B cell (primary cell): Measurements from ENCODE around the gene APOH. TPM values are rescaled to one million over a fixed set of nuclear protein-coding genes. Genes with fewer than 3 reads are reported as not detected.

Source experiments
- ATAC-seq: fragments of 200-7000 bp; cut with Tn5 transposase; one replicate; pipeline ENCODE4 v1.10.0; 2021; ENCODE audit warnings: low read depth, mild to moderate bottlenecking, moderate number of reproducible peaks, moderate library complexity
- CTCF ChIA-PET: fragments of 350-600 bp; sonication (Branson Sonifier 250); formaldehyde crosslinking; loops from one replicate; lab custom pipeline; 2021; ENCODE audit warnings: antibody characterized with exemption, inconsistent platforms; lab: Charles Lee
- POLR2A ChIA-PET: fragments of 350-600 bp; sonication (Branson Sonifier 250); formaldehyde crosslinking; loops from one replicate; lab custom pipeline; 2021; ENCODE audit warnings: antibody characterized with exemption; lab: Charles Lee
- DNase-seq: peaks from one replicate; pipeline ENCODE4 v3.0.0; 2013
- H2AFZ ChIP-seq: 2 replicates; pipeline ENCODE4 v1.6.1; 2012; ENCODE audit warnings: mild to moderate bottlenecking, low read depth, low read length; ENCODE audit not compliant: insufficient read depth, poor library complexity, severe bottlenecking
- H3K27ac ChIP-seq, 2 donors: 1 replicate in 1 of 2; 2 replicates in 1 of 2; pipeline ENCODE4 v1.5.1; 2012 to 2013; ENCODE audit warnings: low read length in 2 of 2, mild to moderate bottlenecking in 2 of 2, moderate library complexity in 1 of 2
- H3K27me3 ChIP-seq, 4 experiments: fragments of 200-600 bp in 1 of 4; sonication (generic) in 1 of 4; replicated peaks in 1 of 4; 1 replicate in 2 of 4; 2 replicates in 2 of 4; pipeline versions ENCODE4 v1.6.1 to v1.7.0; 2013 to 2016; ENCODE audit warnings: low read length in 3 of 4, mild to moderate bottlenecking in 2 of 4, mixed read lengths in 1 of 4, moderate library complexity in 1 of 4; ENCODE audit not compliant: insufficient read depth in 4 of 4, control insufficient read depth in 3 of 4; ENCODE audit errors: control extremely low read depth in 1 of 4
- H3K36me3 ChIP-seq, 2 experiments: replicated peaks in 1 of 2; 1 replicate in 1 of 2; 2 replicates in 1 of 2; pipeline versions ENCODE4 v1.6.1 to v1.7.1; 2013; ENCODE audit warnings: low read length in 1 of 2; ENCODE audit not compliant: insufficient read depth in 2 of 2, control insufficient read depth in 1 of 2; ENCODE audit errors: control extremely low read depth in 1 of 2, extremely low read depth in 1 of 2
- H3K4me1 ChIP-seq, 2 donors: fragments of 200-600 bp in 1 of 2; sonication (generic) in 1 of 2; 1 replicate in 1 of 2; 2 replicates in 1 of 2; pipeline versions ENCODE4 v1.5.1 to v1.6.1; 2013 to 2017; ENCODE audit warnings: low read length in 2 of 2; ENCODE audit not compliant: control insufficient read depth in 2 of 2, insufficient read depth in 2 of 2
- H3K4me2 ChIP-seq: replicated peaks from 2 replicates; pipeline ENCODE3; 2012; ENCODE audit warnings: mild to moderate bottlenecking, low read depth, low read length; ENCODE audit not compliant: poor library complexity, severe bottlenecking
- H3K4me3 ChIP-seq, 5 experiments: fragments of 200-600 bp in 1 of 5; sonication (generic) in 1 of 5; 1 replicate in 3 of 5; 2 replicates in 2 of 5; pipeline versions ENCODE4 v1.5.1 to v1.7.0; 2011 to 2016; ENCODE audit warnings: low read length in 4 of 5, mild to moderate bottlenecking in 4 of 5, low read depth in 2 of 5, control low read depth in 1 of 5, moderate library complexity in 1 of 5; ENCODE audit not compliant: insufficient read depth in 1 of 5; ENCODE audit errors: control extremely low read depth in 1 of 5, extremely low read depth in 1 of 5
- H3K79me2 ChIP-seq: fragments of 200-600 bp; sonication (generic); one replicate; pipeline ENCODE4 v1.6.0; 2016; ENCODE audit warnings: low read length; ENCODE audit not compliant: control insufficient read depth, insufficient read depth
- H3K9ac ChIP-seq: fragments of 200-600 bp; sonication (generic); 2 replicates; pipeline ENCODE4 v1.6.1; 2017; ENCODE audit warnings: mild to moderate bottlenecking, low read length, moderate library complexity
- H3K9me3 ChIP-seq, 3 donors: one replicate each; pipeline versions ENCODE4 v1.6.1 to v1.7.1; 2013; ENCODE audit warnings: low read length in 2 of 3; ENCODE audit not compliant: control insufficient read depth in 2 of 3, insufficient read depth in 1 of 3; ENCODE audit errors: control extremely low read depth in 1 of 3
- H4K20me1 ChIP-seq: 2 replicates; pipeline ENCODE4 v1.6.0; 2012; ENCODE audit warnings: mild to moderate bottlenecking, low read length; ENCODE audit not compliant: insufficient read depth, control insufficient read depth, poor library complexity, severe bottlenecking
- H3K27ac Mint-ChIP-seq: one replicate; pipeline ENCODE4 v1.8.0; 2021; ENCODE audit warnings: mixed read lengths
- H3K27me3 Mint-ChIP-seq: one replicate; pipeline ENCODE4 v1.8.0; 2021; ENCODE audit warnings: mixed read lengths
- H3K4me1 Mint-ChIP-seq: one replicate; pipeline ENCODE4 v1.8.0; 2021; ENCODE audit warnings: mixed read lengths
- H3K4me3 Mint-ChIP-seq: one replicate; pipeline ENCODE4 v1.8.0; 2021; ENCODE audit warnings: mixed read lengths
- H3K9me3 Mint-ChIP-seq: one replicate; pipeline ENCODE4 v1.8.0; 2022; ENCODE audit warnings: mixed read lengths; ENCODE audit not compliant: insufficient read depth
- CTCF ChIP-seq: fragments of 200-600 bp; IDR thresholded peaks from one replicate; pipeline ENCODE4 v1.8.0; 2022; ENCODE audit warnings: antibody characterized with exemption, mild to moderate bottlenecking
- EZH2 ChIP-seq: IDR thresholded peaks from 2 replicates; pipeline ENCODE4 v1.6.1; 2012; ENCODE audit warnings: borderline replicate concordance, low read depth, mild to moderate bottlenecking, moderate library complexity, low read length; ENCODE audit not compliant: insufficient read depth, poor library complexity, severe bottlenecking
- WGBS: methylation state at CpG from one replicate; pipeline ENCODE4 v1.1.5; 2013; ENCODE audit warnings: missing lambda C conversion rate; ENCODE audit not compliant: insufficient coverage; 5-methylcytosine and 5-hydroxymethylcytosine counted together
- intact Hi-C: fragments of 100-400 bp; cut with micrococcal nuclease; formaldehyde crosslinking; loops from one replicate; pipeline ENCODE4 v1.10.0; 2022
- polyA plus RNA-seq: library from polyadenylated mRNA; depleted of rRNA; stranded (reverse); fragments of >200 nt; gene quantifications from 2 replicates; pipeline ENCODE4 v1.2.3, GENCODE V29; 2012
- total RNA-seq, 2 donors: library from RNA; stranded (reverse); fragments of 120-200 nt in 1 of 2; gene quantifications; 1 replicate in 1 of 2; 2 replicates in 1 of 2; pipeline versions ENCODE4 v1.2.3 to v1.2.4, GENCODE V29; 2013 to 2022

APOH gene
- total and polyA plus RNA-seq, 2 donors (not counting 1 experiment from before 2014, with no cell fraction given), result not detected

- H3K4me2 ChIP-seq, result no peak overlapping the region
- Mint-ChIP-seq H3K27me3 (peaks cover 13% of the 10 kb centered on the region), H3K27ac (no peak overlapping the region), H3K9me3 (no peaks in the 10 kb centered on the region), H3K4me3 (no peak overlapping the region), H3K4me1 (no peaks in the 10 kb centered on the region)
- POLR2A ChIA-PET, result no interaction called here
- no peaks in the 10 kb centered on the region for H3K4me1 ChIP-seq
- H3K4me3 ChIP-seq, result no peak overlapping the region
- H4K20me1 ChIP-seq, result no peaks in the 10 kb centered on the region
- CTCF ChIA-PET, result no interaction called here
- DNase-seq (no peak), ATAC-seq (no peak)
- intact Hi-C loops, result no loop called here
- H3K36me3 ChIP-seq, result no peaks in the 10 kb centered on the region
- TF ChIP-seq EZH2 (no peak), CTCF (no peak)
- no peaks in the 10 kb centered on the region for H3K27me3 ChIP-seq
- H3K9ac ChIP-seq, result no peak overlapping the region
- no peak overlapping the region for H3K27ac ChIP-seq
- no peaks in the 10 kb centered on the region for H3K79me2 ChIP-seq
- no peak overlapping the region for H2AFZ ChIP-seq
- peaks cover 0 to 7% (median 0%) of the 10 kb centered on the region in 3 donors for H3K9me3 ChIP-seq
Measured at GRCh38 chr17:66207936-66208335, 21.3 kb downstream of the APOH start.

- Histone ChIP-seq H3K4me2 (no peak overlapping the region), H2AFZ (no peak overlapping the region), H3K9ac (no peak overlapping the region), H3K27ac (no peak overlapping the region), H3K4me1 (no peaks in the 10 kb centered on the region), H3K4me3 (no peak overlapping the region), H3K36me3 (no peaks in the 10 kb centered on the region), H3K27me3 (no peaks in the 10 kb centered on the region), H4K20me1 (no peaks in the 10 kb centered on the region), H3K79me2 (no peaks in the 10 kb centered on the region), H3K9me3 (peaks cover 0 to 10% (median 0%) of the 10 kb centered on the region in 3 donors)
- no peak for ATAC-seq
- Mint-ChIP-seq H3K4me1 (no peaks in the 10 kb centered on the region), H3K9me3 (no peaks in the 10 kb centered on the region), H3K4me3 (no peak overlapping the region), H3K27ac (no peak overlapping the region), H3K27me3 (no peaks in the 10 kb centered on the region)
- TF ChIP-seq EZH2 (no peak), CTCF (no peak)
- WGBS, result 82% methylated on average over 4 of the region's 8 CpGs
- POLR2A ChIA-PET, result no interaction called here
- no peak for DNase-seq
- CTCF ChIA-PET, result no interaction called here
- intact Hi-C loops, result no loop called here
Measured at GRCh38 chr17:66203274-66204015, 25.8 kb downstream of the APOH start.
